Effector memory CD8-positive, alpha-beta T cell (primary cell): ENCODE results near the gene DUSP1.
A peak's percentile ranks its signal among the peaks of the same experiment; 100 is the strongest.

Experiments used
- ATAC-seq: fragments of 150-1000 bp; cut with Tn5 transposase; replicated peaks from 2 replicates; pipeline ENCODE4 v1.10.0; 2021; ENCODE audit warnings: mild to moderate bottlenecking, moderate library complexity
- DNase-seq, 3 experiments: peaks; one replicate each; pipeline ENCODE4 v3.0.0; 2021
- H3K27ac Mint-ChIP-seq, 2 donors: one replicate each; pipeline ENCODE4 v1.8.0; 2022; ENCODE audit warnings: mild to moderate bottlenecking in 2 of 2, mixed read lengths in 2 of 2, moderate library complexity in 2 of 2
- H3K27me3 Mint-ChIP-seq, 2 donors: one replicate each; pipeline ENCODE4 v1.8.0; 2022; ENCODE audit warnings: mixed read lengths in 2 of 2
- H3K36me3 Mint-ChIP-seq: one replicate; pipeline ENCODE4 v1.8.0; 2022; ENCODE audit warnings: mild to moderate bottlenecking, moderate library complexity, mixed read lengths; ENCODE audit not compliant: insufficient read depth
- H3K4me1 Mint-ChIP-seq, 2 donors: one replicate each; pipeline ENCODE4 v1.8.0; 2022; ENCODE audit warnings: low read depth in 2 of 2, mixed read lengths in 2 of 2
- H3K4me3 Mint-ChIP-seq, 2 donors: one replicate each; pipeline ENCODE4 v1.8.0; 2022; ENCODE audit warnings: mild to moderate bottlenecking in 2 of 2, mixed read lengths in 2 of 2, moderate library complexity in 2 of 2
- H3K9me3 Mint-ChIP-seq, 2 donors: one replicate each; pipeline ENCODE4 v1.8.0; 2022; ENCODE audit warnings: mixed read lengths in 2 of 2

The DUSP1 gene

DNA sequence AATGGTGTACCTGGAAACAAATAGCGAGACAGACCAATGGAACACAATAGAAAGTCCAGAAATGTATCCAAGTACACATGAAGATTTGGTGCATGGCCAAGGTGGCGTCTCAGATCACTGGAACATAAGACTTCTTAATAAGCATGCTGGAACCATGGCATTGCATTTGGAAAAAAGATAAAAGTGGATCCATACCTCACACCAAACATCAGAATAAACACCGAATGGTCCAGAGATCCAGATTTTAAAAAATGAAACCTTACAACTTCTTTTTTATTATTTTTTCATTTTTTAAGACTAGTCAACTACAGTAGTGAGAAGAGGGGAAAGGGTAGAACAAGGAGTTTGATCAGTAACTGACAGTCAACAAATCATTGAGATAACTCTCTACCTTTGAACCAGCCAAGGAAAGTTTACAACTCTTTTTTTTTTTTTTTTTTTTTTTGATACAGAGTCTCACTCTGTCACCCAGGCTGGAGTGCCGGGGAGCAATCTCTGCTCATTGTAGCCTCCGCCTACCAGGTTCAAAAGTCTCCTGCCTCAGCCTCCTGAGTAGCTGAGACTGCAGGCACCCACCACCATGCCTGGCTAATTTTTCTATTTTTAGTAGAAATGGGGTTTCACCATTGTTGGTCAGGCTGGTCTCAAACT, 8.8 kb upstream of the DUSP1 start:
- Mint-ChIP-seq H3K36me3 (no peaks in the 10 kb centered on the region), H3K4me1 (peaks cover 13 to 22% of the 10 kb centered on the region in 2 donors), H3K4me3 (no peak overlapping the region), H3K9me3 (no peaks in the 10 kb centered on the region), H3K27me3 (no peaks in the 10 kb centered on the region), H3K27ac (peak overlapping the region; percentile 52 to 97)
- DNase-seq (no peak), ATAC-seq (no peak)

DNA sequence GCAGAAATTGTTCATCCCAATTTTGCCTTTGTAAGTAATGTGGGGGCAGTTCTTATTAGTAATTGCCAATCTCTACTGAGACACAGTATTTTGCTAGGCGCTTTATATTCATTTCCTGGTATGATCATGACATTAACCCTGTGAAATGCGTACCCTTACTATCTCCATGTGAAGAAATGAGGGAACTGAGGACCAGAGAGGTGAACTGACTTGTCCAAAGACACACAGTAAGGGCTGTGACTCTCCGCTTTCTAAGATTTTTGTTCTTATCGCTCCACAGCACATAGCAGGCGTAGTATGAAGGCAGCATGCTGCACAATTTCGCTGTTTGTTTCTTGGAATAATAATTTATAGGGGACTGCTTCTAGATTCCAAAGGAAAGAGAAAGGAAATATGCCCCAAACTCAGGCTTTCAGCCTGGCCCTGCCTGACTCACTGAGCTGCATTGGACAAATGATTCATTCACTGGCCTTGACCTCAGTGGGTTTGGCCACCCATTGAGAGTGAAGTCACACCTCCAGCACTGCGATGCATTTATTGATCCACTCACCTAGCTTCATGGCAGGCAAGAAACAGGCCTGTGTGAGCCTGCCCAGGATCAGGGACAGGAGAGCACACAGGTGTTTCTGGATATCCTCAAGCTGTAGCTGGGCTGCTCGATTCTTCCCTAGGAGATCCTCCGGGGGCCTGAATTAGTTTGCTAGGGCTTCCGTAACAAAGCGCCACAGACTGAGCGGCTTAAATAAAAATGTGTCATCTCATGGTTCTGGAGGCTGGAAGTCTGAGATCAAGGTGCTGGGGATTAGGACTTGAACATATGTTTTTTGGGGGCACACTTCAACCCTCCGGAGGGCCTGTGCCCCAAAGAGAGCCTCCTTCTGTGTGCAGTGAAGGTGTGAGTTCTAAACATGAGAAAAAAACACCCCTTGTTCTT, 7.2 kb upstream of the DUSP1 start:
- ATAC-seq (peak; percentile 46), DNase-seq (no peak)
- H3K9me3 Mint-ChIP-seq: no peaks in the 10 kb centered on the region
- no peaks in the 10 kb centered on the region for H3K27me3 Mint-ChIP-seq
- peaks cover 8% of the 10 kb centered on the region for H3K36me3 Mint-ChIP-seq
- H3K4me1 Mint-ChIP-seq: peaks cover 13 to 33% of the 10 kb centered on the region in 2 donors
- H3K27ac Mint-ChIP-seq: peak overlapping the region; percentile 91 to 97
- peak overlapping the region; percentile 71 to 80 for H3K4me3 Mint-ChIP-seq

DNA sequence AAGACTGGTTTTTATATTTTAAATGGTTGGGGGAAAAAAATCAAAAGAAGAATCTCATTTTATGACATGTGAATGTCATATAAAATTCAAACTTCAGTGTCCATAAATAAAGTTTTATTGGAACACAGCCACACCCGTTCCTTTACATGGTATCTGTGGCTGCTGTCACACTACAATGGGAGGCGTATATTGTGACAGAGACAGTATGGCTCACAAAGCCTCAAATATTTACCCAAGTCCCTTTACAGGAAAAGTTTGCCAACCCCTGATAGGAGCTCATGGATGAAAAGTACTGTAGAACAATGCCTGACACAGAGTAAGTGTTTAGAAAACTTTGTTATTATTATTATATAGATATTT, 5.2 kb upstream of the DUSP1 start:
- Mint-ChIP-seq H3K9me3 (no peaks in the 10 kb centered on the region), H3K4me3 (no peak overlapping the region), H3K27me3 (no peaks in the 10 kb centered on the region), H3K27ac (peak overlapping the region; percentile 91 to 97), H3K4me1 (peaks cover 25 to 43% of the 10 kb centered on the region in 2 donors), H3K36me3 (peaks cover 24% of the 10 kb centered on the region)
- no peak for DNase-seq
- no peak for ATAC-seq

DNA sequence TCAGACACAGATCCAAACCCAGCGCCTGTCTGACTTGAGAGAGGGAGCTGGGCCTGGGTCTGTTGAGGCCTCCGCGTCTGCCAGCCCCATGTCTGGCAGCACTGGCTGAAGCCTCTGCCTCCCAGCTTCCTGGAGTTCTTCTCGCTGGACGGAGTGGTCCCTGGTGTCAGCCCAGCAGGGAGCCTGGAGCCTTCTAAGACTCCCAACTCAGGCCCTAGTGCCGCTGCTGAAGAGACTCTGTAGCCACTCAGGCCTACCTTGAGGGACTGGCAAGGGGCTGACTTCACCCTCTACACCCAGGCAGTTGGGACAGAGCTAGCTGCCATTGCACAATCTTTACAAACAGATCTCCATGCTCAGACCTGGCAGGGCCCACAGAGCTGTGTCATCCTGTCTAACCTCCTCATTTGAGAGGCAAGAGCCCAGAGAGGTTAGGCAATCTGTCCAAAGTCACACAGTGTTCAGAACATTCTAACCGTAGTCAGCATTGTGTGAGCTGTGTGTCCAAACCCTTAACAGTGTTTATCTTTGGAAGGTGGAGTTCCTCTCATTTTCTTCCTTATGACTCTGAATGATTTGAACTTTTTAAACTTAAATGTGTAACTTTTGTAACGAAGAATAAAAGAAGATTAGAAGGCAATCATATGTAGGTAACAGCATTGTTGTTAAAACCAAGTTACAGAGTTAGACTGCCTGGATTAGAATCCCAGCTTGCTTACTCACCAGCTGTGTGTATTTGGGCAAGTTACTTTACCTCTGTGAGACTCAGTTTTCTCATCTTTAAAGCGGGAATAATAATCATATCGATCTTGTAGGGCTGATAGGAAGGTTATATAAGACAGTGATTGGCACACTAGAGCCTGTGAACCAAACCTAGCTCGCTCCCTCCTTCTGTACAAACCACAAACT, 4.6 kb upstream of the DUSP1 start:
- no peak overlapping the region for H3K4me3 Mint-ChIP-seq
- H3K36me3 Mint-ChIP-seq: peaks cover 31% of the 10 kb centered on the region
- no peaks in the 10 kb centered on the region for H3K27me3 Mint-ChIP-seq
- no peaks in the 10 kb centered on the region for H3K9me3 Mint-ChIP-seq
- DNase-seq (no peak), ATAC-seq (no peak)
- H3K27ac Mint-ChIP-seq: peak overlapping the region; percentile 91 to 100
- H3K4me1 Mint-ChIP-seq: peaks cover 29 to 48% of the 10 kb centered on the region in 2 donors

DNA sequence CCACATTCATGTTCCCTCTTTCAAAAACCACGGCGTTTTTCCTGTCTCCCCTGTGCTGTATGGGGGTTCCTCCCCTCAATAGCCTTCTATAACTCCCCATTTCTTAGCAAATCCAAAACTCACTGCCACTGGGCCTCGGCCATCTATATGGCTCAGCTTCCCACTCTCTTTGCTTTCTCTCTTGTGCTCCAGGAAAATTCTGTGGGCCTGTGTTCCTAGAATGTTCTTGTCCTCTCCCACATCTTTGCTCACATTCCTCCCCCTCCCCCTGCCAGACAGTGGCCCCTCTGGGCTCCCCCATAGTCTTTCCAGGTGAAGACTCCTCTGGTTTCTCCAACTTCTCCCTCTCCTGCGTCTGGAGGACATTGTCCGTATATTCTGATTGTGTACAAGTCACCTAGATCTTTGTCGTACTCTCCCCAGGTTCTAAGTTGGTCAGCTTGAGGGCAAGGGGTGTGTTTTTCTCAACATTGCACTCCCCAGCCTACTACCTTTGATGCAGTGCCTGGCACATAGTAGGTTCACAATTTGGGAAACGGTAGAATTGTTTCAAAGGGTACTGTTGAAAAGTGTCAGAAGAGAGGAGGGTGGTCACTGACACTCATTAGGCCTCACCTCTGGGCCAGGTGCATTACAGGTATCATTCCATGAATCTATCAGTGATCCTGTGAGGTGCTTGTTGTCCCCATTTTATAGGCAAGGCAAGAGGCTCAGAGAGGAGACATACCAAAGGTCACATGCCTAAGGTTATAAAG, 3.7 kb upstream of the DUSP1 start:
- peaks cover 39% of the 10 kb centered on the region for H3K36me3 Mint-ChIP-seq

DNA sequence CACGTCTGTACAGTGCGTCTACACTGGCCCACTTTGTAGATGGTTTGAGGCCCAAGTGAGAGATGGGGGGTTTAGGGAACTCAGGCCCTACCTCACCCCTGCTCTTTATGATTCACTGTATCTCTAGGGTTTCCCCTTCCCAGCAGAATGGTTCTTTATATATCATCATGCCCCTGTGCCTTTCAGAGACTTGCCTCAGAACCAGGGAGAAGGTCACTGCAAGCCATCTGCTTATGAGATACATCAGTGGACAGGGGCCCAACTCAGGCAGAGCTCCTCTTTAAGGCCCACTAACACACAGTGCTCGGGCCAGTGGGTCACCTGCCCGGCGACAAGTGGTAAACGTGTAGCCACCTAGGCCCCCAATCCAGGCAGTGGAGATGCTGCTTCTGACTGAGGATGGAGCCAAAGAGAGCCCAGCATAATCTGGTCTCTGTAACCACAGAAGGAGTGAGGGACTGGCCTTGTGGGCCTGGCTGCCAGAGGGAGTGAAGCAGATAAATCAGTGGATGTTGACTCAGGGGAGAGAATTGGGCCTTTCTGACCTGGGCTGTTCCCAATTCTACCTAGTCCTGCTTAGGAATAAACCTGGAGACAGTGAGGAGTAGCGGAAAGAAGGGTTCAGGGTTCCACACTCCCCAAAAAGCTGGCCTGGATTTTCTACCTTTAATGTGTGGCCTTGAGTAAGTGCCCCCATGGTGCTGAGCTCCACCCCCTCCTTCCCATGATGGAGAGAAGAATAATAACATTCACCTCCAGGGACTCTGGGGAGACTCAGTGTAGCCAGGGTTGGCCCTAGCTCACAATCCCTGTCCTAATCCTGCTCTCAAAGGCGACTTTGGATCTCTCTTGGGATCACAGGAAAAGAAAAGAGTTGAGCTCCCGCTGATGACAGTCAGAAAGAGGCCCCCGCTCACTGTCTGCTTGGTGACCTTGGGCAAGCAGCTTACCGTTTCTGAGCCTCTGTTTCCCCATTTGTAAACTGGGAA, 2.8 kb upstream of the DUSP1 start:
- no peaks in the 10 kb centered on the region for H3K27me3 Mint-ChIP-seq
- H3K27ac Mint-ChIP-seq: peak overlapping the region; percentile 100
- no peak for ATAC-seq
- DNase-seq: no peak
- H3K4me3 Mint-ChIP-seq: peak overlapping the region; percentile 40 to 97
- H3K36me3 Mint-ChIP-seq: peaks cover 49% of the 10 kb centered on the region
- H3K9me3 Mint-ChIP-seq: no peaks in the 10 kb centered on the region
- peaks cover 43 to 59% of the 10 kb centered on the region in 2 donors for H3K4me1 Mint-ChIP-seq

More for the DNA sequence above, 3.7 kb upstream of the DUSP1 start:
- H3K4me1 Mint-ChIP-seq: peaks cover 33 to 51% of the 10 kb centered on the region in 2 donors
- H3K4me3 Mint-ChIP-seq: peak overlapping the region in 1 of 2 donors; percentile 17
- ATAC-seq (no peak), DNase-seq (no peak)
- H3K27ac Mint-ChIP-seq: peak overlapping the region; percentile 78 to 100
- H3K27me3 Mint-ChIP-seq: no peaks in the 10 kb centered on the region
- H3K9me3 Mint-ChIP-seq: no peaks in the 10 kb centered on the region

DNA sequence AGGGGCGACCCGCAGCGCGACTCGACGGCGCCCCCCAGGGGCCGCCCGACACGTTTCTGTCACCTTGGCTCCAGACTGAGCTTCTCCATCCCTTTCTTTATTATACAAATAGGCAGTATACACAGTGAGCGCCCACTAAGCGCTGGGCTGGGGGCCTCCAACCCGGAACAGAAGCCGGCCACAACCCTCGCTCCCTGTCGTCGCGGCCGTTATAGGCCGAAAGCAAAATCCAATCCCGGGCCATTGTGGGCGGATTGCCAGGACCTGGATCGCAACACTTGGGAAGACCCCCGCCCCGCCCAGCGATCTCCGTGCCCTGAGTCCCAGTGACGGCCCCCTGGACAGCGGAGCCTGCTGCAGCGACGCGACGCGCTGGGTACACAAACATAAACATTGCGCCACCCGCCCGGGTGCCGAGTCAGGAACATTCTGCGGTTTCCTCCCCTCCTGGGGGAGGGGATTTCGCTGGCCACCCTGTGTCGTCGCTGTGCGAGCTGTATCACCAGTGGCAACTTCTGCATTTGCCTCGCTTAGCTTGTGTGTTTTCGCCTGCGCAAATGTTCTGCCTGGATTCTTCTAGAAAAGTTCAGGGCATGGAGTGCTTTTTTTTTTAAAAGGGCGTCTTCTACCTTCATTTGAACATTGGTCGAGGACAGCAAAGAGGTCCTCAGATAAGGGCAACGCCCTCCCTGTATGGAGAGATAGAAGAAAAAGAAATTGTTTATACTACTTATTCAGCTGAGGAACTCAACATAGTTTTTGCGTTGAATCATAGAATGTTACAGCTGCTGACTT, 1.3 kb upstream of the DUSP1 start:
- Mint-ChIP-seq H3K9me3 (no peaks in the 10 kb centered on the region), H3K4me1 (peaks cover 50 to 58% of the 10 kb centered on the region in 2 donors)

DNA sequence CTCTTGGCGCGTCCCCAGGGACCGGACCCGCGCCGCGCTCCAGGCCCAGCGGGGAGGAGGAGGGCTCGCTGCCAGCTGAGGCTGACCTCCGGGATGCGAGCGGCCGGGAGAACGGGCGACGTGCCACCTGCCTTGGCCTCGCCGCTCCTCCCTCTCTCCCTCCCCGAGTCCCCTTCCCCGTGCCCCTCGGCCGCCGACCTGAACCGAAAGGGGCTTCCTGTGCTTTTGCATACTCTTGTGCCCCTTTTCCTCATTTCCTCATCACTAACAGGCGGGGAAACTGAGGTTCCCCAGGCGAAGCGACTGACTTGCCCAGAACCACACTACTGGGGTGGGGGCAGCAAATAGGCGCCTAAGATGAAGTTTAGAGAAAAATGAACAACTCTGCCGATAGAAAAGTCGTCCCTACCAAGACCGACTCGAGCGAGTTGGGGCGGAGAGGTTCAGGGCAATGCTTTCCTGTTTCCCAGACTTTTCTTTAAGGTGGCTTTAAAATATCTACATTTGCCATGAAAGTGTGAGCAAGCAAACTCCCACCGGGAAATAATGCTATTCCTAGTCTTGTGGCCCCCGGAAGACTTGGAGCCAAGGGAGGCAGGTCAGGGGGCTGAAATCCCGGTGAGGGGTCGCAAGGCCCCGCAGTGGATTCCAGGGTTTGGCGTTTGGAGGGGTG, 580 bp upstream of the DUSP1 start:
- H3K27me3 Mint-ChIP-seq: no peaks in the 10 kb centered on the region
- no peak for ATAC-seq
- no peak for DNase-seq
- peaks cover 50 to 56% of the 10 kb centered on the region in 2 donors for H3K4me1 Mint-ChIP-seq
- peak overlapping the region; percentile 100 for H3K27ac Mint-ChIP-seq
- peaks cover 71% of the 10 kb centered on the region for H3K36me3 Mint-ChIP-seq
- H3K9me3 Mint-ChIP-seq: no peaks in the 10 kb centered on the region
- H3K4me3 Mint-ChIP-seq: peak overlapping the region; percentile 93 to 97

More for the DNA sequence above, 1.3 kb upstream of the DUSP1 start:
- peak overlapping the region; percentile 93 to 97 for H3K4me3 Mint-ChIP-seq
- H3K36me3 Mint-ChIP-seq: peaks cover 63% of the 10 kb centered on the region
- peak; percentile 59 for ATAC-seq
- no peaks in the 10 kb centered on the region for H3K27me3 Mint-ChIP-seq
- peak; percentile 88 to 92 (median 91) for DNase-seq
- H3K27ac Mint-ChIP-seq: peak overlapping the region; percentile 100

DNA sequence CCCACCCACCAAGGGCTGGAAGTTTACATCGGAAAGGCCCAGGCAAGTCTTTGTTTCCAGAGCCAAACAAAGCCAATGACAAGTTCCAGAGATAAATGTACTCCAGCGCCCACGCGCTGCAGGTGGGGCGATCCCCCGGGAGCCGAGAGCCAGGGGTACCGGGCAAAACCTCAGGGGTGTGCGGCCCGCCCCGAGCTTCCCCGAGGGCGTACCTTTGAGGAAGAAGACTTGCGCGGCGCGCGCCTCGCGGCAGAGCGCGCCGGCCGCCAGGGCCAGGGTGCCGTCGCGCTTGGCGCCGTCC, 671 bp downstream of the DUSP1 start:
- Mint-ChIP-seq H3K27me3 (no peaks in the 10 kb centered on the region), H3K9me3 (no peaks in the 10 kb centered on the region), H3K27ac (peak overlapping the region; percentile 100), H3K4me1 (peaks cover 61 to 65% of the 10 kb centered on the region in 2 donors), H3K36me3 (peaks cover 83% of the 10 kb centered on the region), H3K4me3 (peak overlapping the region; percentile 93 to 97)
- DNase-seq: no peak
- no peak for ATAC-seq

DNA sequence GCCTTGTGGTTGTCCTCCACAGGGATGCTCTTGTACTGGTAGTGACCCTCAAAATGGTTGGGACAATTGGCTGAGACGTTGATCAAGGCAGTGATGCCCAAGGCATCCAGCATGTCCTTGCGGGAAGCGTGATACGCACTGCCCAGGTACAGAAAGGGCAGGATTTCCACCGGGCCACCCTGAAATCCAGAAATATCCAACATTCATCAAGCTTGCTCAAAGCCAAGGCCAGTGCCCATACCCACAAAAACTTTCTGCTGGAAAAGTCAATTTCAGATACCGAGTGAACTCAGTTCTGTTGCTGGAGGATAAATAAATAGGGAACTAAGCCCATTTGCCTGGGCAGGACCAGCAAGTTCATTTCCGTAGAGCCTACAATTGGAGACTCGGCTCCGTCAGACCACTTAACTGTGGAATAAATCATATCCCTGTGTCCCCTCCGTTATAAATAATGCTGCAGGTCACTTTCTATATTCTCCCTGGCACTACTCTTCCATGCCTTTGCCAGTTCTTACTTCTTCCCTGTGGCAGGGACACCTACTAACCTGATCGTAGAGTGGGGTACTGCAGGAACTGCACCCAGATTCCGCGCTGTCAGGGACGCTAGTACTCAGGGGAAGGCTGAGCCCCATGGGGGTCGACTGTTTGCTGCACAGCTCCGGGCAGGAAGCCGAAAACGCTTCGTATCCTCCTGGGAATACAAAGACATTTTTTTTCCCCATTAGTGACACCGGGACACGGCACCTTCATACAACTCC, 1.2 kb downstream of the DUSP1 start:
- ATAC-seq: no peak
- Mint-ChIP-seq H3K36me3 (peaks cover 88% of the 10 kb centered on the region), H3K27me3 (no peaks in the 10 kb centered on the region), H3K4me1 (peaks cover 66 to 67% of the 10 kb centered on the region in 2 donors), H3K4me3 (peak overlapping the region; percentile 93 to 97), H3K27ac (peak overlapping the region; percentile 100), H3K9me3 (no peaks in the 10 kb centered on the region)
- DNase-seq: peak; percentile 43 to 52 (median 45)
